ENCODE measurements around the gene DHX36.

The DHX36 gene, protein sequence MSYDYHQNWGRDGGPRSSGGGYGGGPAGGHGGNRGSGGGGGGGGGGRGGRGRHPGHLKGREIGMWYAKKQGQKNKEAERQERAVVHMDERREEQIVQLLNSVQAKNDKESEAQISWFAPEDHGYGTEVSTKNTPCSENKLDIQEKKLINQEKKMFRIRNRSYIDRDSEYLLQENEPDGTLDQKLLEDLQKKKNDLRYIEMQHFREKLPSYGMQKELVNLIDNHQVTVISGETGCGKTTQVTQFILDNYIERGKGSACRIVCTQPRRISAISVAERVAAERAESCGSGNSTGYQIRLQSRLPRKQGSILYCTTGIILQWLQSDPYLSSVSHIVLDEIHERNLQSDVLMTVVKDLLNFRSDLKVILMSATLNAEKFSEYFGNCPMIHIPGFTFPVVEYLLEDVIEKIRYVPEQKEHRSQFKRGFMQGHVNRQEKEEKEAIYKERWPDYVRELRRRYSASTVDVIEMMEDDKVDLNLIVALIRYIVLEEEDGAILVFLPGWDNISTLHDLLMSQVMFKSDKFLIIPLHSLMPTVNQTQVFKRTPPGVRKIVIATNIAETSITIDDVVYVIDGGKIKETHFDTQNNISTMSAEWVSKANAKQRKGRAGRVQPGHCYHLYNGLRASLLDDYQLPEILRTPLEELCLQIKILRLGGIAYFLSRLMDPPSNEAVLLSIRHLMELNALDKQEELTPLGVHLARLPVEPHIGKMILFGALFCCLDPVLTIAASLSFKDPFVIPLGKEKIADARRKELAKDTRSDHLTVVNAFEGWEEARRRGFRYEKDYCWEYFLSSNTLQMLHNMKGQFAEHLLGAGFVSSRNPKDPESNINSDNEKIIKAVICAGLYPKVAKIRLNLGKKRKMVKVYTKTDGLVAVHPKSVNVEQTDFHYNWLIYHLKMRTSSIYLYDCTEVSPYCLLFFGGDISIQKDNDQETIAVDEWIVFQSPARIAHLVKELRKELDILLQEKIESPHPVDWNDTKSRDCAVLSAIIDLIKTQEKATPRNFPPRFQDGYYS

DNA sequence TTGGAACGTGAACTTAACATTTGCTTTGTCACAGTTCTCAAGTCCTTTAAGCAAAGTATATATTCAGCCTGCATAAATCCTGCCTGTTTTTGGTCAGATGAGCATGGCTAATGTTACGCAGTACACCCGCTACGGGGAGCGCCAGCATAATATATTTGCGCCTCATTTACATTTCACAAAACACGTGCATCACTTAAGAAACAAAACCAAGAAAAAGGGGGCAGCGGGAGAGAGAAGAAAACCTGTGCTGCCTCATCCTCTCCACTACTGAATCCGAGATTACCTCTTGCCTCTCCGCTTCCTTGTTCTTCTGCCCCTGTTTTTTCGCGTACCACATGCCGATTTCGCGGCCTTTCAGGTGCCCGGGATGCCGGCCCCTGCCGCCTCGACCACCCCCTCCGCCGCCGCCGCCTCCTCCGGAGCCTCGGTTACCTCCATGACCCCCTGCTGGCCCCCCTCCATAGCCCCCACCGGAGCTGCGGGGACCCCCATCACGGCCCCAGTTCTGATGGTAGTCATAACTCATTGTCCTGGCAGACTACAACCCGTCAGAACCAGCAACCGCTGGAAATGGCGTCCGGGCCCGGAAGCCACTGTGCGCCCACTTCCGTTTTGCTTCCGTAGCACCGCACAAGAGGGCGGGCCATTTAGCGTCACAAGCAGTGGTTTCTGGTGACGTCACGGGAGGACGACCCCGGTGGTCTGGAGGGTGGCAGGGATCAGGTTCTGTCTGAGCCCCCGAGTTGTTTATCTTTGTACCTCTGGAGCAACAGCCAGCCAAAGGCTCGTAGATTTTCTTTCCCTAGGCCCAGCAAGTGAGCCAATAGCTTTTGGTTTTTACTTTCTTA is at the start of gene DHX36:
Gene DHX36, minus strand, starts transcription at position 597 of the 848 bp plus-strand sequence. Its CDS starts 71 bp downstream, at position 526.
- peak; percentile 82 for DNase-seq

DNA sequence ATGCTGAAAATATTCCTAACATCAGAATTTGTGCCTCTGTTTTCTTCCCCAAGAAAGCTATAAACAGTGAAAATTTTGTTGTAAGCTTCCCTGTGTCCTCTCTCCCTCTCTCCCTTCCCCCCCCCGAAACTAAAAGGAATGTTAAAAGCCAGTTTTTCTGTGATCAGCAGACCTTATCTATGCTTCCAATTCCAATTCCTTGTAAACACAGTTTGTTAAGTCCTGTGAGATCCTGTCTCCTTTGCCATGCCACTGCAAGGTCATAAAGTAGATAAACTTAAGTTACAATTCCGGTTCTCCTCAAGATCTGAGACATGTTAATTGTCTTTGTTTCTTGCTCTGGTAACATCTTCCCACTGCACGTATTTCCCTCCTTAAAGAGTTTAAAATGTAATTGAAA is 42.9 kb upstream of the DHX36 start:
- DNase-seq: no peak

DNA sequence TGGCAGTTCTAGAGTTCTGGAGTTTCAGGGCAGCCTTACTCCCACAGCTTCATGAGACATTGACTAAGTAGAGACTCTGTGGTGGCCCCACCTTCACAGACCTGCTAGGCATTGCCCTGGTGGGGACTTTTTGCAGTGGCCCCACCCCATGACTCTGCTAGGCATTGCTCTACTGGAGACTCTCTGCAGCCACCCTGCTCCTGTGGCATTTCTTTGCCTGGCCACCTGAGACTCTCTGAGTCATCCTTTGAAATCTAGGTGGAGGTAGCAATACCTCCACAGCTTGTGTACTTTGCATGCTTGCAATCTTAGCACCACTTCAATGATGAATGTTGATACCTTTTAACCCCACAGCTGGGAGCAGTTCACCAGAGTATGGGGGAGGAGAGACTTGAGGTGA is 40.6 kb upstream of the DHX36 start:
- no peak for DNase-seq

DNA sequence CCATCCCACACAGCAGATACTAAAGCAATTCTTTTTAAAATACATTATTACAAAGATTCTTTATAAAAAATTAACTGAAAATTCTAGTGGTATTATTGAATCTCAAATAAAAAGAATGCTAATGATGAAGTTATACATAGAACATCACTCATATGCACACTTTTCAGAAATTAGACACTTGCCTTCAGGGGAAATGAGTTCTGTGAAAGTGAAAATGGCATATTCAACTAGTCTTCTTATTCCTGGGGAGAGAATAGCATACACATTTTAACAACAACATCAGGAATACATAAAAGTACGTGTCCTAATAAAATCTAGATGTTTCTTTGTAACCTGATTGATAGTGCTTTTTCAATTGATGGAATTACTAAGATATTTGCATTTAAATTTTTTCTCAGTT is 36.8 kb upstream of the DHX36 start:
- DNase-seq: no peak

DNA sequence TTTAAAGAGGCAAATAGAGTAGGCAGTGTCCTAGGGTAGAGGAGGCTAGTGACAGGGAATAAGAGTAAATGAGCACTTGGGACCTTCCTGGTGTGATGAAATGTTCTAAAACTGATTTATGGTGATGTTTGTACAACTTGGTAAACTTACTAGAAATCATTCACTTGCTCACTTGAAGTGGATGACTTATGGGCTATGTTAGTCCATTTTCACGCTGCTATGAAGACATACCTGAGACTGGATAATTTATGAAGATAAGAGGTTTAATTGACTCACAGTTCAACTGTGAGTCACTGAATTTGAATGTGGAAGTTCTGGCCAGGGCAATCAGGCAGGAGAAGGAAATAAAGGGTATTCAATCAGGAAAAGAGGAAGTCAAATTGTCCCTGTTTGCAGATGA is 31.7 kb upstream of the DHX36 start:
- no peak for DNase-seq

DNA sequence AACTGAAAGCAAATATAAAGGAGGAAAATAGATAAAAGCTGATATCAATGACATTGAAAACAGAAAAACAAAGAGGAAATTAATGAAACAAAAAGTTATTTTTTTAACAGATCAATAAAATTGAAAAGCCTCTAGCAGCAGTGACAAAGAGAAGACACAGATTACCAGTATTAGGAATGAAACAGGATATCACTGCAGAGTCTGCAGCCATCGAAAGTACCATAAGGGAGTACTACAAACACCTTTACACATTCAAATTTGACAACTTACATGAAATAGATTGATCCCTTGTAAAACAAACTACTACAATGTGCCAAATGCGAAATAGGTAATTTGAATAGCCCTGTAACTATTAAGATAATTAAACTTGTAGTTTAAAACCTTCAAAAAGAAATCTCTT is 24.9 kb upstream of the DHX36 start:
- DNase-seq: no peak

DNA sequence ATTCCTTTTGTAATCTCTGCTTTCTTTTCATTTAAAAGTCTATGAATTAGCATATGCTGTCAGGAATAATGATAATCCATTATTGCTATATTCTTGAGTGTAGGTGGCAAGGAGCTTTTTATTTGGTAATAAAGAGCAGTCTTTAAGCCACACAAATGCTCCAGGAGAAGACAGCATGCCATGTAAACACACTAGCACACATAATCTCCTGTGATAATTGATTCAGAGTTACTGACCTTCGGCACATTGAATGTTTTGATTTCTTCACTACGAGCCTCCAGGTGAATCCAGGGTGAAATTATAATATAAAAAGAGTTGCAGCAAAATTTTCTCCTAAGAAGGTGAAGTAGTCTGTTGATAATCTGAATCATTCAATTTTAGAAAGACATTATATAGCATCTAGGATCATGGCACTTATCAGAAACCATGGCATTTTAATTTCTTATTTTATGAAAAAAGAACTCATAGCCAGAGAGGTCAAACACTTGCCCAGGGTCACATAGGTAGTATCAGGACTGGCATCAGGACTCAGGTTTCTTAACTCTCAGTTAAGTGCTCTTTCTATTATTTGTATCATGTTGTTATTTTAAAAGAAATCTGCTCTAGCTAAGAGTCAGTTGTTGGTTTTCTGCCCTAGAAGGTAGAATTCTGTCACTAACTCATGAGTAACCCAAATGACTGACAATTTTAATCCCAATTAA is 21.3 kb upstream of the DHX36 start:
- DNase-seq: no peak

DNA sequence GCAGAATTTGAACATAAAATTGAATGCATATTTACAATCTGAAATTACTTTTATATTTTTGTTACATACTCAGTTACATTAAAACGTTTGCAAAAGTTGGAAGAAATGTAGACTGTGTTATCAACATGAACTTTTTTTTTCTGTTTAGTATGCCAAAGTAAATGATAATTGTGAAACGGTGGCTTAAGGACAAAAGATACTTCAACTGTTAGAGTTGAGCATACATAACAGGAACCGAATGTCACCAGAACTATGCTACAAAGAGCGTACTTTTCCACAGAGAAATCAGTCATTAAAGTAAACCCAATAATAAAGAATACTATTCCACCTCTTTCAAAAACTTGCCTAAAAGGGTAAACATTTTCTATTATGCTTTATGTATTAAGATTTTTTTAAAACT is 14.3 kb upstream of the DHX36 start:
- no peak for DNase-seq

DNA sequence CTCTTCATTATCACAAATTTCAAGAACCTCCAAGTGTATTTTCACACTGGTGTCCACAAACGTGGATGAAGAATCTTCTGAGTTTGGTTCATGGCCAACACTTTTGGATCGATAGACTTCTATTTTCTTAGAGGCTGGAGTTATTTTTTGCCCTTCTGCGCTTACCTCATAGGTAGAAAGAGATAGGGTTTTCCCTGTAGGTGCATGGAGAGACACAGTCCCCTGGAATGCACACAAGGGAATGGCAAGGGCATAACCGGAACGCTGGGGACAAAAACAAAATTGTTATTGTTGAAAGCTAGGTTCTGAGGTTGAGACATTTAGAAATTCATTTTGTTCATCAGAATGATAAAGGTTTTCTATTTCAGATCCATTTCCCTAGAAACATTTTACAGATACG is 13.7 kb upstream of the DHX36 start:
- DNase-seq: no peak

DNA sequence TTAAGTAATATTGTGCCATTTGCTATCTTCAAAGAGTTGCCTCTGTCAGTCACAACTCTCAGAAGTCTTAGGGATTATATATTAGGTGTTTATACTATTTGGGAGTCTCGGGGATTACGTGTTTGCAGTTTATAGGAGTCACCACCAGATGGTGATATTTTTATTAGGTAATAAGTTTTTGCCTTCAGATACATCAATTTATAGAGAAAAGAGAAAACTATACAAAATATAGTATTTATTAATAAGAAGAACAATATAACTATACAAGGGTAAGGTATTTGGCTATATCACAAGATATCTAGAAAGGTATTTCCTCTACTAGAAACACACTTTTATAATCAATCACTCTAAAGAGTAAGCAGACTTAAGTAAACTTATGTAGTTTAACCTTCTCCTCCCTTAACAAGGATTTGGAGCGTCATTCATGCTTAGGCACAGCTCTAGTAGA is 10.7 kb upstream of the DHX36 start:
- no peak for DNase-seq

DNA sequence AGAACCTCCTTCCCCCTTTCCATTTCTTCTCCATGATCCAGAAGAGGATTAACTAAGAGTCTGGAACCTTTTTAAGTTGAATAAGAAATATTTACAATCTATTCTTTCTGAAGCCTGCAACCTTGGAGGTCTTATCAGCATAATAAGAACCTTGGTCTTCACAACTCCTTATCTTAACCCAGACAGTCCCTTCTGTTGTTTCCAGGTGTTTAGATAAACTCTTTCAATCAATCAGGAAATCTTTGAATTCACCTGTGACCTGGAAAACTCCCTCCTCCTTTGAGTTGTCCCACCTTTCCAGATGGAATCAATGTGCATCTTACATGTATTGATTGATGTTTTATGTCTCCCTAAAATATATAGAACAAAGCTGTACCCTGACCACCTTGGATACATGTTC is 3.6 kb upstream of the DHX36 start:
- no peak for DNase-seq

DNA sequence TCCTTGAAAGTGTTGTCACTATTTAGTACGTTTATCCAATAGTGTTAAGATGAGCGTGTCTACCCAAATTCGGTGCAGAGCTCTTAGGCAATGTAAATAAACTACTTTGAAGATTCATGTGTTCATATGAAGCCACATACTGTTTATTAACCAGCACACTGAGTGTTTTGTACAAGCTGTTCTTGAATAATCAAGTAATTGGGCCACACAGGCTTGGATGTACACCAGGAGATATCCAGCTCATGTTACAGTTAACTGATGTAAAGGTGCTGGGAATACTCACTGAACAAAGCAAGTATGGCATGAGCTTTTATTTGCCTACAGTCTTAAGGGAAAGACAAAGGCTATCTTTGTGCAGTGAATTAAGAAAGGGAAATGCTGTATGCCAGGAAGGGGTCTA is 632 bp upstream of the DHX36 start:
- no peak for DNase-seq

DNA sequence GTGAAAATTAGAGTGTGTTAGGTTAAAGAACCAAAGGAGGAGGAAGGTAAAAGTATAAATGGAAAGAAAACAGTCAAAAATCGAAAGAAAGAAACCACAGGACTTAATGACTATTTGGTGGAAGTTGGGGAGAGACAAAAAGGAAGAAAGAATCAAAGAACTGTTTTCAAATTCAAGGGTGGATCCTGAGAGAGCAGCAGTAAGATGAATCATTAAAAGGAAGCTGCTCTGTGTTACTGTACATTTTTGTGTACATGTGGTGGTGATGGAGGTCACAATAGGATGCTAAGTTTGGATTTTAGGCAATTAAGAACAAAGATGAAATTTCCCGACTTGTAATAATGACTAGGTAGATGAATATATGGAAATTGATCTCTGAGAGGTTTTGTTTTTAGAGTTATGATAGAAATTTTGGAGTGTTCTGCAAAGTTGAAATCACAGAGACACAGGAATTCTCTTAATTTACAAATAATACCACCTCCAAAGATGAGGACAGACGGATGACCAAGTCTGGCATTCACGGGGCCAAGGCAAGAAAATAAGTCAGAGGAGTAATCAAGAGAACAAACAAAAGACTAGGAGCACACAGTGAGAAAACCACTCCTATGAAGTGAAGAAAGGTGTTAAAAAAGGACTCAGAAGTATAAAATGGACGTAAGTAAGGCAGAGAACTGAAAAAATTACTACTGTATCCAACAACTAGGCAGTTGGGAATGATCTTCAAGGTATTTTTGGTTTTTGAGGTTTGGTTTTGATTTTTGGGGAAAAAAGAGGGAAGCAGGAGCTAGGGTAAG is 7.1 kb downstream of the DHX36 start:
- no peak for DNase-seq

DNA sequence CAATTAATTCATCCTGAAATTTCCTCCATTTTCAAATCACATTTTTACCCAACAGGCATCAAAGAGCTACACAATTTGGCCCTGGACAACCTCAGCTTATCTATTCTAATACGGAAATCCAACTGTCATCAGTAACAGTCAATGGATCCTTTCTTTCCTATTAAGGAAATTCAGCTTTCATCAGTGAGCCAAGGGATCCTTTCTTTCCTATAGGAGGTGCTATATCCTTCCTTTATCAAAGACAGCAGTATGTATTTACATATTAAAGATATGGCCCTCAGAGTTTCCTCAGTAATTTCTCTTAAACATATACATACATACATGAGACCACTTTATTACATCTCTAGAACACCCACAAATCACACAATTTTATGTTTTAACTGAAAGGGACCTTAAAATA is 10.1 kb downstream of the DHX36 start:
- no peak for DNase-seq

DNA sequence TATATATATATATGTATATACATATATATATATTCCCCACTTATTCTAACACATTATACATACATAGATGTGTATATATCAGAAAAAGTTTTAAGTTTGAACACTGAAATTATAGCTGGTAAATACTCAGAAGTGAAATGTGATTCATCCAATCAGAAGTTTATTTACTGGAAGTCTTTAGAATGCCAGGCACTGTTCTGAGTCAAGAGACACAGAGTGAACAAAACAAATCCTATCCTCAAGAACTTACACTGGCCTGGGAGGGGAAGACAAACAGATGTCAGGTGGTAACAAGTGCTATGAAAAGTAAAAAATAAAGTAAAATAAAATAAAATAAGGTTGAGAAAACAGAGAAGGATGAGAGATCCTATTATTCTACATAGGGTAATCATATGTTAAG is 13.4 kb downstream of the DHX36 start:
- no peak for DNase-seq

DNA sequence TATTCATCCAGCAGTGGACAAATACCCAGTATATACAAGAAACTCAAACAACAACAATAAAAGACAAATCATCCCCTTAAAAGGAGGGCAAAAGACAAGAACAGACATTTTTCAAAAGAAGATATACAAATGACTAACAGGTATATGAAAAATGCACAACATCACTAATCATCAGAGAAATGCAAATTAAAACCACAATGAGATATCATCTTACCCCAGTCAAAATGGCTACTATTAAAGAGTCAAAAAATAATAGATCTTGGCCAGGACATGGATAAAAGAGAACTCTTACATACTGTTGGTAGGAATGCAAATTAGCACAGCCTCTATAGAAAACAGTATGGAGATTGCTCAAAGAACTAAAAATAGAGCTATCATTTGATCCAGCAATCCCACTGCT is 16.9 kb downstream of the DHX36 start:
- no peak for DNase-seq

DNA sequence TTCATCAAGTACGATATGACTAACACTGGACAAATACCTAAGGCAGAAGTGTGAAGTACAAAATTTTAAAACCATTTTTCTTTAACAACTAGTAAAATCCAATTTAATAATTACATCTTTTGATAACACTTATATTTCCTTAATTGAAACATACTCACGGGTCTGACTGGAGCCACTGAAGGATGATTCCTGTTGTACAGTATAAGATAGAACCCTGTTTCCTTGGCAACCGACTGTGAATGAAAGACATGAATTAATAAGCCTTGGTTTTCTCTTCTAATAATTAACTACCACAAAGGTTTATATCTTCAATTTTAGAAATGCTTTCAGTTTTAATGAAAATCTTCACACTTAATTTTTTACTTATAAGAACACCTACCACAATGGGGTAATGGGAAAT is 19.4 kb downstream of the DHX36 start:
- DNase-seq: no peak

DNA sequence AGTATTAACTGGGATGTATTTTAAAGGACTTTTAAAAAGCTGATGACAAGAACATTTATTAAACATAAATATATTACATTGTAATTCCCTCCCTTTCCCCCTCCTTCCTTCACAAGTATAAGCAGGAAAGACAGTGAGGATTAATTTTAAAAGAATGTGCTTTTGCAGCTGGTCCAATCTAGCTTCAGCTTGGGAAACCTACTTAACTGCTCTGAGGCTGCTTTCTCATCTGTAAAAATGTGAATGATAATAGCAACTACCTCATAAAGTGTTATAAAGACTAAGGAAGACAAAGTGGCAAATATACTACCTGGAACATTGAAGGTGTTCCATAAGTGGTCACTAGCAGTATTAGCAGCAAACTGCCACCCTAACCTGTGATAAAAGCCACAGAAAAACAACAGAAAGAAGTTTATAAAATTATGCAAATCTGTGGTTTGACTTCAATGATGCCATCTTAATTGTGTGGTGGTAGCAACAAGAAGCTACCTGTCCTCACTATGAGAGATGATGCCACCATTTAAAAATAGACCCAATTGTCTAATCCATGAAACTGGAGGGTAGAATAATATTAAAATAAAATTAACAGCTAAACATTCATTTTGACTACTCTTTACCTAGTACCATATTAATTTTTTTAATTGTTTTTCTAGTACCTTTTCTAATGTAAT is 20.0 kb downstream of the DHX36 start:
- DNase-seq: no peak

DNA sequence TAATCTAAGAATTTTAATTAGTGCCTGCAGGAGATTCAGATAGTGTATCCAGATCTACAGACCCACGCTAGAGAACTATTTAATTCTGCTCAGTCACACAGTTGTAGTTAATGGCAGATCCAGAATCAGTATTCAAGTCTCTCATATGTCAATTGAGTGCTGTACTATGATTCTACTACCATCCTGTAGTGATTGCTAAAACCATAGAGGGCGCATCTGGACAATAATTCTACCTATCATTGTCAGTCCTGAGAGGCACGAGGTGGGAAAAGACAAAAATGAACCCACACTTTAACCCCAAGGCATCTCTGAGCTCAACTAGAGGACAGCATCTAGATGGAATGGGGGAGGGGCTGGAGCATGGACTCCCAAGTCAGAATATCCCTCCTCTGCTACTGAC is 22.7 kb downstream of the DHX36 start:
- DNase-seq: no peak

DNA sequence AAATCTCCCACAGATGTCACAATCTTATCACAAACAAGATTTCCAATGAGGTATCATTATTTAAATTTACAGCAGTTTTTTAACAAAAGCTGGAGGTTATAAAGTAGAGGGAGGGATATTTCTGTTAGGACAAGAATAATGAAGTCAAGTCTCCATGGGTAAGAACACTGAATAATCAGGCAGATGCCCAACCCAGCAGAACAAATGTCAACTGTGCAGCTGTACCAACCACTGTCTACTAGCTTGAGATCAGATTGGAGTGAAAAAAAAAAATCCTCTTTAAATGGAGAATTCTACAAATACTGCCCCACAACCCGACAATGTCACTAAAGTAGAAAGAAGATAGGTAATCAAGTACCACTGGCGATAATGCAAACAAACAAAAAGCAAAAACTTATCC is 30.3 kb downstream of the DHX36 start:
- DNase-seq: no peak

DNA sequence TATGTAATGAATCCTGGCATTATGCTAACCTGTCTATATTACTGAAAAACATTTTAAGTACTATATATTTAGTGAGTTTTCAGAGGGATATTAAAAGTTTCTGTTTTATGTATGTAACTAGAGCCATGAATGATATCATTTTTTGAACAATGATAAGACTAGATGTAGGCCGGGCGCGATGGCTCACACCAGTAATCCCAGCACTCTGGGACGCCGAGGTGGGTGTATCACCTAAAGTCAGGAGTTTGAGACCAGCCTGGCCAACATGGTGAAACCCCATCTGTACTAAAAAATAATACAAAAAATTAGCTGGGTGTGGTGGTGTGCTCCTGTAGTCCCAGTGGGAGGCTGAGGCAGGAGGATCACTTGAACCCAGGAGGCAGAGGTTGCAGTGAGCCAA is 34.1 kb downstream of the DHX36 start:
- DNase-seq: no peak
